SKM-1 (cell line): ENCODE results near the gene SNX15.
A peak's percentile ranks its signal among the peaks of the same experiment; 100 is the strongest.
"Not testable (repeated sequence)": the region's sequence is repeated elsewhere in the genome, so short reads cannot be mapped to it uniquely, and the experiment has no call there.

ENCODE experiments used
- DNase-seq: peaks from one replicate; lab custom pipeline; 2025; ENCODE audit not compliant: unreplicated experiment; lab: John Stamatoyannopoulos, UW

Gene SNX15, protein sequence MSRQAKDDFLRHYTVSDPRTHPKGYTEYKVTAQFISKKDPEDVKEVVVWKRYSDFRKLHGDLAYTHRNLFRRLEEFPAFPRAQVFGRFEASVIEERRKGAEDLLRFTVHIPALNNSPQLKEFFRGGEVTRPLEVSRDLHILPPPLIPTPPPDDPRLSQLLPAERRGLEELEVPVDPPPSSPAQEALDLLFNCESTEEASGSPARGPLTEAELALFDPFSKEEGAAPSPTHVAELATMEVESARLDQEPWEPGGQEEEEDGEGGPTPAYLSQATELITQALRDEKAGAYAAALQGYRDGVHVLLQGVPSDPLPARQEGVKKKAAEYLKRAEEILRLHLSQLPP

DNA sequence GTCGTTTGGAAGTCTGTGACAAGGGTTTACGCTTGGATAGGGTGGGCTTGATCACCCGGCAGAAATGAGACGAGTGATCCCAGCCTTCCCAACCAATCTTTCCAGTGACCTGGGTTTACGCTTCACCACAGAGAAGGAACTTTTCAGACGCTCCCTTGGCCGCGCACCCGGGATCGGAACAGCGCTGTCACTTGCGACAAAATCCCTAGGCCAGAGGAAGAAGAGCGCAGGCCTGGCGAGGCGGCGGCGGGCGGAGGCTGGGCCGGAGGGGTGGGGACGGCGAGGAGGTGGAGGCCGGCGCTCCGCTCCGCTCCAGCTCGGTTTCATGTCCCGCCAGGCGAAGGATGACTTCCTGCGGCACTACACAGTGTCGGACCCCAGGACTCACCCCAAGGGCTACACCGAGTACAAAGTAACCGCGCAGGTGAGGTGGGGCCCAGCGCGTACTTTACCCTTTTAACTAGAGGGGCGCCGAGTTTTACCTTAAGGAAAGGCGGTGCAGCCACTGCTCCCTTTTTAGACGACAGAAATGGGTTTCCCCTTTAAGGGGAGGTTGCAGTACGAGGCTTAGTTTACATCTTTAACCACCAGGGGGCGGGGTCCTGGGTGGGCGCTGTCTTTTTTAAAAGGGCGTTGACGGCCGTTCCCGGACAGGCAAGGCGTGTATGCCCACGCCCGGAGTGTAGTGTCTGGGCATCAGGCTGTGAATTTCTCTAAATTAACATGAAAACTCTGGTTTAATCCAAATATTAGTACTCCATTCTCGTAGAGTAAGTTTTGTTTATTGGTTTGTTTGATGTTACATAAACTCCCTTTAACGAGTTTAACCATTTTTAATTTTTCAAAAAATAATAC lies at the start of gene SNX15:
Gene SNX15, plus strand, starts transcription at position 227 of the 855 bp plus-strand sequence. Its CDS starts 99 bp downstream, at position 326.
- peak; percentile 96 for DNase-seq

DNA sequence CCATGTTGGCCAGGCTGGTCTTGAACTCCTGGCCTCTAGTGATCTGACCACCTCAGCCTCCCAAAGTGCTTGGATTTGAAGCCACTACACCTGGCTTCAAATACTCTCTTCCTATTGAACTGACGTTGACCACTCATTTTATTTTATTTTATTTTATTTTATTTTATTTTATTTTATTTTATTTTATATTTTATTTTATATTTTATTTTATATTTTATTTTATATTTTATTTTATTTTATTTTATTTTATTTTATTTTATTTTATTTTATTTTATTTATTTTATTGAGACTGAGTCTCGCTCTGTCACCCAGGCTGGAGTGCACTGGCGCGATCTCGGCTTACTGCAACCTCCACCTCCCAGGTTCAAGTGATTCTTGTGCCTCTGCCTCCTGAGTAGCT lies 43.9 kb upstream of the SNX15 start:
- not testable (repeated sequence) for DNase-seq

DNA sequence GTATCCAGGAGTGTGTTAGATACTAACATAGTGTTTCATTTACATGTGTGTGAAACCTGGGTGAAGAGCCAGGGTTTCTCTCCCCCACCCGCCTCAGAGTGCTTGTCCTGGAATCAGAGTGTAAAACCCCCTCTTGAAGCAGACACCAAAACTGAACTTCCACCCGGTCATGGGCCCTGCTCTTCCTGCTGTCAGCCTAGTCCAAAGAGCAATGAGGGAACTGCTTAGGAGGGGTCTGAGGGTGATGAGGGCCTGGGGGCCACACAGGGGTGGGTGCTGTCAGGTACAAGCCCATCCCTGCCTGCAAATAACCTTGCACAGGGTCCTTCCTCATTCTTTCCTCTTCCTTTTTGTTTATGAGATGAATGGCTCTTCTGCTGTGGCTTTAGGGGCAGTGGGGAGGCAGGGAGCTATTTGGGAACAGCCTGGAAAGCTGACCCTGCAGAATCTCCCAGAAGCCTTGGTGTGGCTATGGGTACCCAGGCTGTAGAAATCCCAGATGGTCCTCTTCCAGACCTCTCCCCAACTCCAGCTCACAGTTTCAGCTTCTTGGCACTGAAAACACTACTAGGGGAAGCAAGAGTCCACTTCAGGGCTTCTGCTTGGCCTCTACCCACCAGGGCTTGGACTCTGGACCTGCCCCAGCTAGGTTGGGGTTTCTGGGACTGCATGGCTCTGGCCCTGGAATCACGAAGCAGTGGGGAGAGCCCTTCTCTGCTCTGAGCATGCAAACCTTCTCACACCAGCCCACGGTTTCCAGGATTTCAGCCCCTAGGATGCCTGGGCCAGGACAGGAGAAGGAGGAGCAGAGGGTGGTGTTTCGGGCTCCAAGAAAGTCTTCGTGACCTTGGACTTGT lies 39.0 kb upstream of the SNX15 start:
- DNase-seq, result no peak

DNA sequence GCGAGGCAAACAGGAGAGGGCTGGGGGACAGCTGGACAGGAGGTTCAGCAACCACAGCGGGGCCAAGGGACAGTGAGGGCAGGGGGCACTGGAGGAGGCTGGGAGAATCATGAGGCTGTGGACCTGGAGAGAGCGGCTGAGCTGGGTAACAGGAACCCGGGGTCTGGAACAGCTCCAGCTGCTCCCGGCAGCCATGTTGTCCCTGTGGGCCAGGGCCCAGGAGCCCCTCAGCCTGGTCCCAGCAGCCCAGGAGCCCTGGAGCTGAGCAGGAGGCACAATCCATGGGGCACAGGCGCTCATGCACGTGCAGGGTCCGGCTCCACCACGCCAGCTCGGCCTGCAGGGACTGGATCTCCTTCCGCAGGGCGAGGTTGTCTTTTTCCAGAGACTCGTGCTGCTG lies 37.8 kb upstream of the SNX15 start:
- no peak for DNase-seq

DNA sequence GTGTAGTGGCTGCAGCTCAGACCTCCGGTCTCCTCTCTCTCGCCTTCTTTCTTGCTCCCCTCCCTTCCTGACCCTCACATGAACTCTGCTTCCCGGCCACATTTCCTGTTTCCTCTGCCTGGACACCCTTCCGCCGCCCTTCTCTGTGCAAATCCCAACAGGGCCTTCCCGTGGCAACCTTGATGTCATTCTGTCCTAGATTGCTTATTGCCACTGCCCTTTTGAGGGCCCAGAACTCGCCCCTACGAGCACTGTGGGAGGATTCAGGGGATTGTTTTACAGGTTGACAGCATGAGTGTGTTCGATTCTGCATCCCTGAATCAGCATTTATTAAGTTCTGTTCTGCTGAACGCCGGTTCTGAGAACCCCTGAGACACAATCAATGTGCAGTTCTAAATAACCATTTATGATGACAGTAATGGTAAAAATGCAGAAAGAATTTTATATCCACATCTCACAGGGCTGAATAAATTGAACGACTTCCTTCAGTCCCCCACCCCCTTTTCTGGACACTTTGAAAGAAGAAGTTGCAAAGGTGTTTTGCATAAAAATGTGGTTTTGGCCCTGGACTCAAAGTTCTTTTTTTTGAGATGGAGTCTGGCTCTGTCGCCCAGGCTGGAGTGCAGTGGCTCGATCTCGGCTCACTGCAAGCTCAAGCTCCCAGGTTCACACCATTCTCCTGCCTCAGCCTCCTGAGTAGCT lies 36.9 kb upstream of the SNX15 start:
- DNase-seq, result peak; percentile 52

DNA sequence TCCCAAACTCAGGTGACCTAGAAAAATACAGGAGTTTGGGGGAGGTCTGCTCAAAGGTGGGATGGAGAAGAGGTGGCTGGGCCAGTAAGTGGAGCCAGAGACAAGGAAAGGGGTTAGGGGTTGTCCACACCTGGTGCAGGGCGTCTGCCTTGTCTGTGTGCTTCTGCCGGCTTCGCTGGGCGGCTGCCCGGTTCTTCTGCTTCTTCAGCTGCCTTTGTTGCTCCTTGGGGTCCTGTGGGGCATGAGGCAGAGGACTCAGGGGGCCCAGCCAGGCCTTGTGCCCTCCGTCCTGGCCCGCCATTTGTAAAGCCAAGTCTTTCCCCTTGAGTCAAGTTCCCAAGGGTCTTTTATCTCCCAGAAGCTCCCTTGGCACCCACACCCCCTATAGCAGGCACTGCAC lies 32.9 kb upstream of the SNX15 start:
- DNase-seq, result no peak

DNA sequence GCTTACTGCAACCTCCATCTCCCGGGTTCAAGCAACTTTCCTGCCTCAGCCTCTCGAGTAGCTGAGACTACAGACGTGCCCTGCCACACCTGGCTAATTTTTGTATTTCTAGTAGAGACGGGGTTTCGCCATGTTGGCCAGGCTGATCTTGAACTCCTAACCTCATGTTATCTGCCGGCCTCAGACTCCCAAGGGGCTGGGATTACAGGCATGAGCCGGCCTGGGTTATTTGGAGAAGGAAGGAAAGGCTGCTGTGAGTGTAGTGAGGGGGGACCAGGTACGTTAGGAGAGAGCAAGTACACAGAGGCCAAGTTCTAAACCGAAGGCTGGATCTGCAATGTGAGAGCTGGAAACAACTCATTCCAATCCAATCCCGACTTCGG lies 30.9 kb upstream of the SNX15 start:
- DNase-seq, result no peak

DNA sequence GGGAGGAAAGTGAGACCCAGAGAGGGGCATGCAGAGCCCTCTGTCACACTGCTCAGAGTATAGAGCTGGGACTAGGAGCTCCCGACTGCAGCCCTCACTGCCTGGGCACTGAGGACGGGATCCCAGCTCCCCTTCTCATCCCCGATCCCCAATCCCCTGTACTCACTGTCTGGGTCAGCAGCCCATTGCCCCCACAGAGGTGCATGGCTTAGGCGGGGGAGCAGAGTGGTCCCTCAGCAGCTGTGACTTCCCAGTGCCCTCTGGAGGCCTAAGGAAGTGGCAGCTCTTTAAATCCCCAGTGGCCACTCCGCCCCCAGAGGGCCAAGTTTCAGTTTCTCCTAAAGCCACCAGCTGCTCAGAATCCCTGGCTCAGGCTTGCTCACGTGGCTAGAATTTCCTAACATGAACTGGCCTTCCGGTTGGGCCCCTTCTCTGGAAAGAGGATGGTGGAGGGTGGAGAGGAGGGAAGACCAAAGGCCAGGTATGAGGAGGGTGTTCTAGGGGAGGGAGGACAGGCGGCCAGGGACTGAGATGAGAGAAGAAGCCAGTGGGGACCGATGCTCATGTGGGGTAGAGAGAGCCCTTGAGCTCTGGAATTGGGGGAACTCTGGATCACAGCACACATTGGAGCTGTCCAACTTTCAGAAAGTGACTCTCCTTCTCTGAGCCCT lies 30.4 kb upstream of the SNX15 start, which contains the start of gene BATF2:
Gene BATF2, minus strand, starts transcription at position 262 of the 671 bp plus-strand sequence. Its CDS starts 57 bp downstream, at position 205.
- DNase-seq, result peak; percentile 24

DNA sequence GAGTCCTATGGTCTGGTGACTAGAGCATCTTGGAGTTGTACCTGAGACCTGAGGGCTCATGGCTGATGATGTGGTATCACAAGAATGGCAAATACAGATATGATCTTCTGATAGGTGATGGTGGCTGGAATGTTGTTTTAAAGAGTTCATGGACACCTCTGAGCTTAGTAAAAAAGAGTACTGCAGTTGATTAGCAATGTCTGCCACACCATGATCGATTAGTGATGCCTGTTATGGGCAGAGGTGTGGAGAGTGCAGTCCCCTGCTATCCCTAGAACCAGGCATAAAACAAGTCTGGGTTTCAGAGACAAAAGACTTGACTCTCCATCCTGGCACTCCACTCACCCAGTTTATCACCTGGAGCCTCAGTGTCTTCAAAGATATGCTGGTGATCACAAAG lies 29.1 kb upstream of the SNX15 start:
- no peak for DNase-seq

DNA sequence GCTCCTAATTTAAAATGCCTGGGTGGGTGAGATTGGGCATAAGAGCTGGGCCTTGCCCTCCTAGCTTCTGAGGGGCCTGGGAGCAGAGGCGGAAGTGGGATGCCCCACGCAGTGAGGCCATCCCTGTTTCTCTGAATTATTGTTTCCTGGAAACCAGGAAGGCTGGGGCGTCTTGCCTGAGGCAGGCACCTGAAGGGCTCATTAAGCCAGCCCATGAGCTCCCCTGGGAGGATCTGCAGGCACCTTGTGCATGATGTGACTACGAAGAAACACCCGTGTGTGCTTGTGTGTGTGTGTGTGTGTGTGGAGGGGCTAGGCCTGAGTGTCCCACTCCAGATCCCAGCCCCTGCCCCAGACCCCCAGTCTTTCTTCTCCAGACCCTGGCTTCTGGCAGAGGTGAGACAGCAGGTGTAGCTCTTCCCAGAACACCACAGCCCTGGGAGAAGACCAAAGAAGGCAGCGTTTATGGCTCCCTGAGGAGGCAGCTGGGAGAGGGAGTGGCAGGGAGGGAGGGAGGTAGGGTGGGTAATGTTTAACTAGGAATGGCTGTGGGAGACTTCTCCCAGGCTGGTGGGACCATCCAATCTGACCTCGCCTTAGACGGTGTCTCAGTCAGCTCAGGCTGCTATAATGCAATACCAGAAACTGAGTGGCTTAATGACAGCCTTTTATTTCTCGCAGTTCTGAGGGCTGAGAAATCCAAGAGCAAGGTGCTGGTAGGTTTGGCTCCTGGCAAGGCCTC lies 28.4 kb upstream of the SNX15 start:
- DNase-seq, result no peak

DNA sequence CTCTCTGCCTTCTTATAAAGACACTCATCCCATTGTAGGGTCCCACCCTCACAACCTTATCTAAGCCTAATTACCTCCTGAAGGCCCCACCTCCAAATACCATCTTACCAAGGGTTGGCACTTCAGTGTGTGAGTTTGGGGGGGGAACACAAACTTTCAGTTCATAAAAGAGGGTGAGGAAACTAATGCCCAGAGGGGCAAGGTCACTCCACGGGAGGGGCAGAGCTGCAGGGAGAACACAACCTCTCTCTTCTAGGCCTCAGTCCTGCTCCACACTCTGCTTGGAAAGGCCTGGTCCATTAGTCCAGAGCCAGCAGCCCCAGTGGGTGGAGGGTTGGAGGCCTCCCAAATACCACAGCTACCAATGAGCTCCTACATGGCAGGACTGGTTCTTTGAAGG lies 27.8 kb upstream of the SNX15 start:
- DNase-seq, result no peak

DNA sequence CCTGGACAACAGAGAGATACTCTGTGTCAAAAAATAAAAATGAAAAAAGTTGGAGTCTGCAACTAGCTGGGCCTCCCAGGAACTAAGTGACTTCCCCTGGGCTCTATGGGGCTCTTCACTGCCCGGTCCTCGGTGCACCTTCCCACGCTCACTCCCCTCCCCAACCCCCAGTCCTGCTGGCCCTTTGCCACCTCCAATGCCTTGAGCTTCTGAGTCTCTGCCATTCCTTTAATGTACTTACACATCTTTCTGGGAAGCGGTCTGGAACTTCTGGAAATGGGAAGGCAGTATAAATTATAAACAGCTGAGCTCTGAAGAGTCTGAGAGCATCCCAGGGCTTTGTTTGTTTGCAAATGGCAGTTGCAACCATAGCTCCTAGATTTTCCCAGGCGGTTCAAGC lies 24.5 kb upstream of the SNX15 start:
- no peak for DNase-seq

DNA sequence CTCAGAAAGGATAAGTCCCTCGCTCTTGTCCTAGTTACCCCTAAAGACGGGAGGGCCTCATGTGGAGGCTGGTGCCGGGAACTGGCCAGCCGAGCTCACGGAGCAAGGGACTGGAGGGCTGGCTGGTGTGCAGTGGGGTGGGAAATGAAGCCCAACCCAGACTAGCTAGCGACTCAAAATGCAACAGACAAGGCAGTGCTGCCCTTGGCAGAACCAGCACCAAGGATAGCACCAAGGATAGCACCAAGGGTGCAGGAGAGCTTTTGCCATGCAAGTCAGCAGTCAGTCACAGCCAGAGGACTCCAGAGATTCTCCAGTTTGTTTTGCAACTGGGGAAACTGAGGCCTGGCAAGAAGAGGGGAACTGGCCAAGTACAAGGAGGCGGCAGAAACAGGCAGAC lies 24.0 kb upstream of the SNX15 start:
- no peak for DNase-seq

DNA sequence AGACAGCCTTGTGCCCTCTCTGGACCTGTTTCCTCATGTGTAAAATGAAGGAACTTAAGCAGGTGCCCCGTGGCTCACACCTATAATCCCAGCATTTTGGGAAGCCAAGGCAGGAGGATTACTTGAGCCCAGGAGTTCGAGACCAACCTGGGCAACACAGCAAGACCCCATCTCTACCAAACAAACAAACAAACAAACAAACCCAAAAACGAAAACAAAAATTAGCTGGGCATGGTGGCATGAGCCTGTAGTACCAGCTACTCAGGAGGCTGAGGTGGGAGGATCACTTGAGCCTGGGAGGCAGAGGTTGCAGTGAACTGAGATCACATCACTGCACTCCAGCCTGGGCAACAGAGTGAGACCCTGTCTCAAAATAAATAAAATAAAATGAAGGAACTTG lies 23.3 kb upstream of the SNX15 start:
- not testable (repeated sequence) for DNase-seq

DNA sequence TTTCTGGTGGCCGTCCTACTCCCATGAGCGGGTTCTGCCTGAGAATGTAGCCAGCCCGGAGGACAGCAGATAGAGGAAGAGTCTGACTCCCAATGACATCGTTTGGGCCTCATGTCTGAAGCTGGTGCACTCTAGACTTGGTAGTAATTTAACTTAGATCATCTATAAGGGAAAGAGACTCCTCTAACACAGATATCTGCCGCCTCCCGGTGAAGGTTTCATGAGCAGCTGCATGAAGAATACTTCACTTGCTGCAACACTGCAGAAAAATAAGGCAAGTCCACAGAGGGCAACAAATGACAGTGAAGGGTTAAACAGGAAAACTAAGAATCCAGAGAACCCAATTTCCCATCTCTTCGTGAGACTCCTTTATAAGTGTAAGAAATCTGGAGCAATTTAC lies 19.2 kb upstream of the SNX15 start:
- no peak for DNase-seq

DNA sequence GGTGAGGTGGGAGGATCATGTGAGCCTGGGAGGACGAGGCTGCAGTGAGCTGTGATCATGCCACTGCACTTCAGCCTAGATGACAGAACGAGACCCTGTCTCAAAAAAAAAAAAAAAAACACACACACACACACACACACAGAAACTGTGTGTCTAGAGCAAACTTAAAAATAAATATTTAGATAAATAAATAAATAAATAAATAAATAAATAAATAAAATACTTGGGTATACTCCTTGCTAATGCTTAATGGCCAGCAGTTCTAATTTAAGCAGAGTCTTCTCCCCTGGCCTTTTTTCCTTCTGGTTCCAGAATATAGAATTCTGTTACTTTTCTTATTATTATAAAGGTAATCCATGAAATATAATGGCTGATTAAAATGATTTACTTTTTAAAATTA lies 18.4 kb upstream of the SNX15 start:
- DNase-seq, result no peak

DNA sequence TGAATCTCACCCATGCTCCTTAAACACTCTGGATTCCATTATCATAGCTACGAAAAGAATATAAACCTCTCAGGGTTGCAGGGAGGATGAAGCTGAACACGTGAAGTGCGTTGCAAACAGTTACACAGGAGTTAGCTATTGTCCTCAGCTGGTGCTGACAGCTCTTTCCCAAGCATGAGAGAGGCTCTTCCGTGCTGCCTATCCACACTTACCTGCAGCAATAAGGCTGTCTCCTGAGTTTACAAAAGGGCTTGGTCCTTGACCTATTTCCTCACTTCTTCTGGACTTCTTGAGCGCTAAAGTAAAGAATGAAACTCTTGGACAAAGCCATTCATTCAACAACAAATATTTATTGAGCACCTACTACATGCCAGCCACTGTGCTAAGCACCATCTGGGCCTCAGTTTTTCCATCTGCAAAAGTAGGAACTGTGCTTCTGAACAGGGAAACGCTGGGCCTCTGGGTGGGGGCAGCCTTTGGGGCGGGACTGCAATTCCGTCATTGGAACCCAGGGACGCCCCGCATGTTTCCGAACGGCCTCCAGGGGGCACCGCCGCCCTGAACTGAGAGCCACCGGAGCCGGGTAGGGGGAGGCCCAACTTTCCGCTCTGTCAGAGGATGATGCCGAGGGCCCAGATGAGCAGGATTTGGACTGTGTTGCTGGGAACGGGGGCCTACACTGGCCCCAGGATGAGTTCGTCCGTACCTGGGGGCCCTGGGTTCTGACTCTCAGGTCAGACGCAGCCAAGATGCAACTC lies 13.9 kb upstream of the SNX15 start:
- DNase-seq, result peak; percentile 92

DNA sequence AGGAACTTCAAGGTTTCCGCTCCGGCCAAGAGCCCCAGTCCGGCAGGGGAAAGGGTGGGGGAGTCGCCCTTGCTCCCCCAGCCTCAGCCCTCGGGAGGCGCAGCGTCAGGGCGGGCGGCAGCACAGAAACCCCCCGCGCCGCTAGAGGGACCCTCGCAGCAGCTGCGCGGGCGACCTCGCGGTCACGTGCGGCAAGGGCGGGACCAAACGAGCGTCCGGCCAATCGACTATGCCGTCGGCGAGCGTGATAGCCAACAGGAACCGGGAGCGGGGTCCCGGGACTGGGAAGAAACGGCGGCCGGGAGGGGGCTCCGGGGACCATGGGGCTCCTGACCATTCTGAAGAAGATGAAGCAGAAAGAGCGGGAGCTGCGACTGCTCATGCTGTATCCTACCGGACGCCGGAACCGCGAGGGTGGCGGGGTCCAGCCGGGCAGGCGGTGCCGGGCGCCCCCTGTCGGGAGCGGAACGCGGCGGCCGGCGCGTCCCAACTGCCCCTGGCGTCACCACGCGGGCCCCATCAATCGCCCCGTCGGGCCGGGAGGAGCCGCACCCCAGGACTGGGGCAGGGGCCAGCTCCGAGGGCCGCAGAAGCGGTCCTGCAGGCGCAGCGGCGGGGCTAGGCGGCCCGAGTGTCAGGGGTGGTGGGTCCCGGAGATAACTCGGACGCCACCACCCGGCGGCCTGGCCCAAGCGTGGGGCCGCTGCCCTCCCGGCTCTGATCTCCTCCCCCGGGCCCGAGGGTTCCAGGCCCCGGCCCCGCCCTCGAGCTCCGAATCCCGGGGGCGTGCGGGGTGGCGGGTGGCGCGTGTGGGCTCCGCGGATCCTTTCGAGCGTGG lies 13.1 kb upstream of the SNX15 start, which contains the start of gene ARL2:
Gene ARL2, plus strand, starts transcription at position 273 of the 838 bp plus-strand sequence. Its CDS starts 48 bp downstream, at position 321.
- peak; percentile 46 for DNase-seq
